ENCODE results near the gene MAPK4. TPM values are rescaled to one million over a fixed set of nuclear protein-coding genes. Genes with fewer than 3 reads are reported as not detected.
"Not testable (repeated sequence)": the region's sequence is repeated elsewhere in the genome, so short reads cannot be mapped to it uniquely, and the experiment has no call there.

The MAPK4 gene
- 10 to 100 TPM in 3 of 12 donors, 1 to 10 TPM in 8, not detected in 1; 3.6 to 13.7 (median 8.6) TPM for polyA plus RNA-seq (ENCODE audit: insufficient read length in 12 of 12)
- long read RNA-seq, donor 1, result 0 reads
- long read RNA-seq, donor 2, full-length matches to known transcripts, result 4 of 4 reads
- long read RNA-seq, donor 2, partial matches to known transcripts, result 0 of 4 reads
- long read RNA-seq, donor 2, other reads (novel, unspliced or antisense), result 0 of 4 reads
- long read RNA-seq, donor 3, result 0 reads
- long read RNA-seq, donor 4, result 0 reads
- long read RNA-seq, donor 5, full-length matches to known transcripts, result 8 of 8 reads
- long read RNA-seq, donor 5, partial matches to known transcripts, result 0 of 8 reads
- long read RNA-seq, donor 5, other reads (novel, unspliced or antisense), result 0 of 8 reads
- long read RNA-seq, donor 6, full-length matches to known transcripts, result 1 of 1 reads
- long read RNA-seq, donor 6, partial matches to known transcripts, result 0 of 1 reads
- long read RNA-seq, donor 6, other reads (novel, unspliced or antisense), result 0 of 1 reads
- long read RNA-seq, donor 7, full-length matches to known transcripts, result 2 of 2 reads
- long read RNA-seq, donor 7, partial matches to known transcripts, result 0 of 2 reads
- long read RNA-seq, donor 7, other reads (novel, unspliced or antisense), result 0 of 2 reads
- long read RNA-seq, donor 8, full-length matches to known transcripts, result 2 of 2 reads
- long read RNA-seq, donor 8, partial matches to known transcripts, result 0 of 2 reads
- long read RNA-seq, donor 8, other reads (novel, unspliced or antisense), result 0 of 2 reads
- long read RNA-seq, donor 9, result 0 reads
- long read RNA-seq, donor 10, full-length matches to known transcripts, result 1 of 1 reads
- long read RNA-seq, donor 10, partial matches to known transcripts, result 0 of 1 reads
- long read RNA-seq, donor 10, other reads (novel, unspliced or antisense), result 0 of 1 reads
- long read RNA-seq, donor 11, full-length matches to known transcripts, result 1 of 1 reads
- long read RNA-seq, donor 11, partial matches to known transcripts, result 0 of 1 reads
- long read RNA-seq, donor 11, other reads (novel, unspliced or antisense), result 0 of 1 reads

GRCh38 chr18:50559752-50560680 lies at the start of gene MAPK4:
MAPK4 (plus strand) TSS chr18:50560087; CDS start chr18:50663959, 103,872 bp downstream.
- DNase-seq, result peak; percentile 12

DNA sequence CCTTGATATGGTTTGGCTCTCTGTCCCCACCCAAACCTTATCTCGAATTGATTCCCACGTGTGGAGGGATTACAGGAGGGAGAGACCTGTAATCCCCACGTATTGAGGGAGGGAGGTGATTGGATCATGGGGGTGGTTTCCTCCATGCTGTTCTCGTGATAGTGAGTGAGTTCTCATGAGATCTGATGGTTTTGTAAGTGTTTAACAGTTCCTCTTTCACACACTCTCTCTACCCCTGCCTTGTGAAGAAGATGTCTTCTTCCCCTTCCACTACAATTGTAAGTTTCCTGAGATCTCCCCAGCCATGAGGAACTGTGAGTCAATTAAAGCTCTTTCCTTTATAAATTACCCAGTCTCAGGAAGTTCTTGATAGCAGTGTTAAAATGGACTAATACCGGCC lies 42.6 kb upstream of the MAPK4 start:
- DNase-seq, result not testable (repeated sequence)

DNA sequence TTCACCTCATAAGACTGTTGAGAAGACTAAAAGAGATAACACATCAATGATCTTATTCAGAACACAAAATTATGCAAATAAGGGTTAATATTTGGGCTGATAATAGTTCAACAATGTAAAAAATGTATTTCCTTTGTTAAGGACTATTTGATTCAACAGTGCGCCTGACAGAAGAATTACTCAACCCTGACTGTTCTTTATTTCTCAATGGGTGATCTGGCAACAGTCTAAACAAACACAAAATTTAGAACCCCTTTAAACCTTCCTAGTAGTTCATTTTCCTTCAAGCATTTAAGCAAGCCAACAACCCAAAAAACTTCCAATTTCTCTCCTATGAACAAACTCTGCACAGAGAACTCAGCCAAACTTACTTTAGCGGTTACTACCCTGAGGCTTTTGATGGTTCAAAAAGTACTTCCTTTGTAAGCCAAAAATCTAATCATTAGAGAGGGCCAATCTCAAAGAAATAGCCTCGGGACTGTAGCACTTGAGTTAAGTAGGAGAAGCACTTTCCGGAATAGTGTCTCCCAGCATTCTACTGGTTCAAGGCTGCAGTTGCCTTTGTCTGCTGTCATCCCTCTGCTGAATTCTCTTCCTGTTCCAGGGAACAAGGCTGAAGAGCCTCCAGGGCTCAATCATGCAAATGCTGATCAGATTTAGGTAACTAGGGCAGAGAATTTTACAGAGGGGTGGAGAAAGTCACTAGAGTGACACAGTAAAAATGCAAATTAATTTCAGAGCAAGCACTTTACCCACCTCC lies 40.9 kb upstream of the MAPK4 start:
- no peak for DNase-seq

GRCh38 chr18:50523165-50523564 lies 36.7 kb upstream of the MAPK4 start:
- DNase-seq, result no peak

DNA sequence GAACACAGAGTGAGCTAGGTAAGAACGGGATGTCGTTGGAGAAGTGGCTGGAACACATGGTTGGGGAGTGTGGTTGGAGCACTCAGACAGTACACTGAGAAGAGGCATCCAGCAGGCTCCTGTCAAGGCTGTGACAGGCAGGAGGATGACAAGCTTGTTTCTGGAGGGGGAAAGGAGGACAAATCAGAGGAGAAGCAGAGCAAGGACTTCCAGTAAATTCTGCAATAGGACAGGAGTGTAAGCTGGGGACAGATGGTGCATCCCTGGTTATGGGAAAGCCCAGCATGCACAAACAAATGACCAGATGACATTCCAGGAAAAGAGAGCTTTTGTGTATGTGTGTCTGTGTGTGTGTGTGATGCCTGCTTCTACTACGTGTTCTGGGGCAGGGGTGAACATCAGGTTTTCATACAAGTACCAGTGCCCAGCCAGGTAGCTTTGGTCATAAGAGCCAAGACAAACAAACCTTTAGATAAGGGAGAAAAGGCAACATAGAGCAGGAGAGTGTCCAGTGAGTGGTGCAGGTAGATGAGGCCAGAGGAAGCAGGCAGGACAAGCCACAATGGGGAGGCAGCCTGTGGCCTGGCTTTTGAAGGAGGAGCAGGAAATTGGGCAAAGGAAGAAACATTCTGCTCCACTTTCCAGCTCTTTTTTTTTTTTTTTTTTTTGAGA lies 32.1 kb upstream of the MAPK4 start:
- no peak for DNase-seq

DNA sequence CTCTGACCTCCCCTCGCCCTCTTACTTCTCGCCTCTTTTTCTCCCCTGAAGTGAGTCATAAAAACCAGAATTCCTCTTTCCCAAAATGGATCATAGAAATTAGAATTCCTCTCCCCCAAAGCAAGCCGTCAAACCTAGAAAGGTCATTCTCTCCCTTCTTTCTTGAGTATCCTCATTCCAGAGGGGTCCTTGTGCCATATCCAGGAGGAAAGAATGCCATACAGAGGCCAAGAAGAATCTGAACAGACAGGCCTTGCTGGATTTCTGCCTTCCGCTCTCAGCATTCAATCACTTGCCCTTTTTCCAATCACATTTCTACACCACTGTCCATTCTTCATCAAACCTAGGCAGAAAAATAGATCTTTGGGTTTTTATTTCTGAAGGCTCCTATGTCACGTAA lies 31.1 kb upstream of the MAPK4 start:
- DNase-seq, result no peak

GRCh38 chr18:50533822-50534221 lies 26.1 kb upstream of the MAPK4 start:
- DNase-seq, result not testable (repeated sequence)

DNA sequence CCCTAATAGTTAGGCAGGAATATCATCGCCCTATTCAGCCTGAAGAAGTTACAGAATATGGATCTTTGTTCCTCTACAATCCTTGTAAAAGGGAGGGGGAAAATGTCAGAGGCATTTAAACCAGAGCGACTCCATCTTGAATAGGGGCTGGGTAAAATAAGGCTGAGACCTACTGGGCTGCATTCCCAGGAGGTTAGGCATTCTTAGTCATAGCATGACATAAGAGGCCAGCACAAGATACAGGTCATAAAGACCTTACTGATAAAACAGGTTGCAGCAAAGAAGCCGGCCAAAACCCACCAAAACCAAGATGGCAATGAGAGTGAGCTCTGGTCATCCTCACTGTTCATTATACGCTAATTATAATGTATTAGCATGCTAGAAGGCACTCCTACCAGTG lies 15.4 kb upstream of the MAPK4 start:
- not testable (repeated sequence) for DNase-seq

DNA sequence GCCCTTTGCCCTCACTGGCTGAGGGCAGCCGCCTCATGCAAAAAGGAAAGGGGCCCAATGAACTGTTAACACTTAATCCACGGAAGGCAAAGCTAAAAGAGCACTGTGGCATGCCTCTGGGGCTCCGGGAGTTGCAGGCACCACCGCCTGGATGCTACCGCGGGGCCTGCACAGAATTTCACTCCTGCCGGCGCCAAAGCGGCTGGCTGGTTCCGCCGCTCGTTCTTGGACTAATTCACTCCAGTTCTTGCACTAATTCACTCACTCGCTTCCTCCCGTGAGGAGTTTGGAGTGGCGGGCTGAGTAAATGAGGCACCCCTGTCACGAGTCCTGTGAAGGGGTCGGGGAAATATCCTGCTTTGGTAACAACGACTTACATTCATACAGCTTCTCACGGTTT lies 14.0 kb upstream of the MAPK4 start:
- no peak for DNase-seq

DNA sequence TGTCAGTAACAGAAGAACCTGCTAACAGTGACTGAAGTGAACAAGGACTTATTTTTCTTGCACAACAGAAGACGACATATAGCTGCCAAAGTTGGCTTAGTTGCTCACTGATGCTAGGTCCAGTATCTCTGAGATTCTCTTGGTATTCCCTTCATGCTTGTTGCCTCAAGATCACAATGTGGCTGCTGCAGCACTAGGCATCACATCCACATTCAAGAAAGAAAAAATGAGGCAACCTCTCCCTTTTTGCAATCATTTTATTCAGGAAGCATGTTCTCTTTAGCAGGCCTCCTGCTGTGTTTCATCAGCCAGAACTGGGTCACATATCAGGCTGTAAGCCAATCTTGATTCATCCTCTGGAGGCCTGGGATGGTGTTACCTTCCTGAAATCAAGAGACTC lies 11.7 kb upstream of the MAPK4 start:
- DNase-seq, result no peak

- DNase-seq, result not testable (repeated sequence)
These were observed 8.2 kb upstream of the MAPK4 start for GRCh38 chr18:50551651-50552050.

DNA sequence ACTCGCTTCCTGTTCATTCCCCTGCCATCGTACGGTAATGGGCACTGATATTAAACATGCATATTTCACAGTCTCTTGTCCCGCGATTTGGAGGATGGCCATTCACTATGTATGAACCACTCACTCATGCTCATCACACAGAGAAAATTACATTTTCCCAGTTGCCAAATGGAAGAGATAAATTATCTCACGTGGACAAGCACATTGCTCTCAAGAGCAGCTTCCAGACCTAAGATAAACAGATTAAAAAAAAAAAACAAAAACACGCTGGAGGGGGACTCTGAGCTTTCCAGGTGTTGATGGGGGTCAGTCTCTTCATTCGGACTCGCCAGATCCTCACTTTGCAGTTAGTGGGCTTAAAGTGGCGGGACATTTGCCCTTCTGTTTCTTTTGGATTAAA lies 1.7 kb upstream of the MAPK4 start:
- no peak for DNase-seq

DNA sequence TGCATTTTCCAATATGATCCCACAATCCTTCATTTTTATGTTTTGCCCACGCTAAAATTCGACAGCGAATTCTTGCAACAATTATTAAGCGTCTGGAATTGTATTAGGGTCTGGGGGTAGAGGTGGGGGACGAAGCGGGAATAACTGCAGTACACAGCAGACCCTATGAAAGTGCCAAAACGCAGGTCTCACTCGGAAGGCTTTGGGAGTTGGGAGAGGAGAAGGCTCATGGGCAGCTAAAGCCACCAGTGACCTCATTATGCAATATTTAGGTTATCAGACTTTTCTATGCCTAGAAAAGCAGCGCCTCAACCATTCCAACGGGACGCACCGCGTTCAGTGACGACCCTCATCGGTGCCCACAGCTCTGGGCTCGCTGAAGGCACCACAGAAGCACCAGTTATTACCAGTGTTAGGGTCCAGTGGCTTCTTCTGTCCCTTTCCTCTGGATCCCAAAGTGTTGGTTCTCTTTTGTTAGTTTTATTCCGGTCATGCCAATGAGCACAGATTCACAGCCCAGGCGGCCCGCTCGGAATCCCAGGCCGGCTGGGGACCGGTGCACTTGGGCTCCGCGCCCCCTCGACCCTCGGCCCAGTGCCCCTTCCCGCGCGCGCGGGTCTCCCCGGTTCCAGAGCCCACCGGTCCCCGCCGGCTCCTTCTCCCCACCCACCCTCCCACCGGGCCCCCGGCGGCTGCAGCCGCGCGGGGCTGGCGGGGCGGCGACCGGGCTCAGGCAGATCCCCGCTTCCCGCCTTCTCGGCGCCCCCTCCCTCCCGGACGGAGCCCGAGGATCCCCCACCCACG lies 737 bp upstream of the MAPK4 start:
- no peak for DNase-seq

DNA sequence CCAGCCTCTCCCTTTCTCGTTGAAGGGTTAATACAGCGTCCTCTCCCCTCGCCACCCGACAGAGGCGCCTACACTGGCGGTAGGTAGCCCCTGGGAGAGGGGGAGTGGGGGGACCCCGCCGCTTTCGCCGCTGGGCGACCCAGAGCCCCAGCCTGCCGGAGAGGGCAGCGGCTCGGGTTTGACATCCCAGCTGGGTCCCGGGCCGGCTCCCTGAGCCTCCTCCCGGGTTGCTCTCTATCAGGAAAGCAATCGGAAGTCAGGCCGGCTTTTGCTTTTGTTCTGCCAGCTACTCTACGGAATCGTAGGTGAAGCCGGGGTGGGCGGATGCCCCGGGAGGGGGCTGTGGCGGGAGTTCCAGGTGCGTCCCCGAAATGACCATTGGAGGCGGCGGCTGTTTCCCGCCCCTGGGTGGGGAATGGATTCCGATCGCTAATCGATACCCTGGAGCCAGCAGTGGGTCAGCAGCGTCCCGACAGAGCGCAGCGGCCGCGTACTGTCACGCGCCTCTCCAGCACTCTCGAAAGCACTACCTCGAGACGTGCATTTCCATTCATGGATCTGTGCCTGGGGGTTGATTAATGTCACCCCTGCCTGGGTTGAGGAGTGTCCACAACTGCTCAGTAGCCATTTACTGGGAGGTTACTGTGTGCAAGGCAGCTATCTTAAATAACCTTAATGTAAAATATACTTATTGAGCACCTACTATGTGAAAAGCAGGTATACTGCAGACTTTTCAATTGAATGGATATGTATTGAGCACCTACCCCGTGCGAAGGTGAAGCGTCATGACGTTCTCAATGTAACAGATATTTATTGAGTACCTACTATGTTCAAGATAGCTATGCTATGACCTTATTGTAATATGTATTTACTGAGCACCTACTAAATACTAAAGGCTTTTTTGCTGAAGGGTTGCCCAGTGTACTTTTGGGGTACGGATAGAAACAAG lies 1.1 kb downstream of the MAPK4 start:
- no peak for DNase-seq

DNA sequence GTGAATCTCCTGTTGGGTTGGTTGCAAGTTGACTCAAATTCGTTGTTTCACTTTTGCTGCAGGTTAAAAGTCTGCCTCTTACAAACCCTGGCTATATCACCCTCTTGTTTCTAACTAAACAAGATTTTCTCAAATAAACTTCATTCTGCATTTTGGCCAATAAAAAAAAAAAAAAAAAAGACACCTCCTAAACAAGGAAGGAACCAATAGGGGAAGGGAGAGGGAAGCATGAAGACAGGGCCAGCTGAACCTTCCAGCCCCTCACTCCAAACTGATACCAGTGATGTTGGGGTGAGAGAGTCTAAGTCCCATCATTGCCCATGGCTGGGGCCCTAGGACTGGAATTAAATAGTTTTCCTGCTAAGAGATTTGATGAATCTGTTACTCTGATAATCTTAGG lies 2.4 kb downstream of the MAPK4 start:
- DNase-seq, result not testable (repeated sequence)

- no peak for DNase-seq
These were observed 2.8 kb downstream of the MAPK4 start for GRCh38 chr18:50562686-50563085.

- no peak for DNase-seq
These were observed 3.5 kb downstream of the MAPK4 start for GRCh38 chr18:50563376-50563775.

DNA sequence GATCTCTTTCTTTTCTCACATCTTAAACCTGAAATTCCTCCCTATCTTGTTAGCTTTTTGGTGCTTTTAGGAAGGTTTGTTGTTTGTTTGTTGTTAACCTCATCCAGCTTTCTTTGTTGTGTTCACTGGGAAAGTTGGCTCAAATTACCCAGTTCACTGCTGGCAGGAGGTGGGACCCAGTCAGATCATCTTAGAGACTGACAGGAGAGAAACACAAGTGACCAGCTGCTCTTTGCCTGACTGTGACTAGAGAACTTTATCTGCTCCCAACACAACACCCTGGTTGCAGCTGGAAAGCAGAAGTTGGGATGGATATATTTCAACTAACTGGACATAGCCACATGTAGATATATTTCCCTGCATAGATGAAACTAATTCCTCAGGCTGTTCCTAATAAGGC lies 10.0 kb downstream of the MAPK4 start:
- DNase-seq, result no peak

Measured in muscle of arm (tissue), 14 donors.